Mesendoderm (in vitro differentiated cells): ENCODE measurements around the gene CCDC92B.
A peak's percentile ranks its signal among the peaks of the same experiment; 100 is the strongest.

Experiments
- DNase-seq: peaks from one replicate; pipeline ENCODE4 v3.0.0; 2013
- H2AK5ac ChIP-seq: 2 replicates; pipeline ENCODE4 v1.6.1; 2013; ENCODE audit warnings: low read length, inconsistent platforms
- H2BK120ac ChIP-seq: 2 replicates; pipeline ENCODE4 v1.6.1; 2013; ENCODE audit warnings: low read depth, mild to moderate bottlenecking, low read length, moderate library complexity, mixed read lengths
- H2BK15ac ChIP-seq: replicated peaks from 2 replicates; pipeline ENCODE4 v1.6.1; 2013; ENCODE audit warnings: low read depth, mild to moderate bottlenecking, moderate library complexity
- H2BK5ac ChIP-seq: 2 replicates; pipeline ENCODE4 v1.6.1; 2013; ENCODE audit warnings: low read length, inconsistent platforms
- H3K18ac ChIP-seq: 2 replicates; pipeline ENCODE4 v1.6.1; 2013; ENCODE audit warnings: mild to moderate bottlenecking, low read length, mixed read lengths
- H3K23ac ChIP-seq: one replicate; pipeline ENCODE4 v1.6.1; 2013; ENCODE audit warnings: low read length
- H3K27ac ChIP-seq: 2 replicates; pipeline ENCODE4 v1.5.1; 2013; ENCODE audit warnings: low read depth, mild to moderate bottlenecking, inconsistent platforms, low read length, moderate library complexity
- H3K27me3 ChIP-seq: 2 replicates; pipeline ENCODE4 v1.6.1; 2013; ENCODE audit warnings: low read length, control low read depth, mild to moderate bottlenecking, inconsistent platforms; ENCODE audit not compliant: insufficient read depth, poor library complexity
- H3K36me3 ChIP-seq: 2 replicates; pipeline ENCODE4 v1.6.1; 2013; ENCODE audit warnings: low read length, inconsistent platforms; ENCODE audit not compliant: control insufficient read depth, insufficient read depth
- H3K4ac ChIP-seq: one replicate; pipeline ENCODE4 v1.6.1; 2013; ENCODE audit warnings: low read depth, mild to moderate bottlenecking, low read length, moderate library complexity
- H3K4me1 ChIP-seq: 2 replicates; pipeline ENCODE4 v1.6.1; 2013; ENCODE audit warnings: low read depth, low read length, inconsistent platforms; ENCODE audit not compliant: control insufficient read depth
- H3K4me2 ChIP-seq: 2 replicates; pipeline ENCODE4 v1.6.1; 2013; ENCODE audit warnings: low read length
- H3K4me3 ChIP-seq: 2 replicates; pipeline ENCODE4 v1.5.1; 2013; ENCODE audit warnings: mild to moderate bottlenecking, low read length
- H3K56ac ChIP-seq: one replicate; pipeline ENCODE4 v1.6.1; 2013; ENCODE audit warnings: low read length
- H3K79me1 ChIP-seq: 2 replicates; pipeline ENCODE4 v1.6.1; 2013; ENCODE audit warnings: low read length, inconsistent platforms
- H3K79me2 ChIP-seq: 2 replicates; pipeline ENCODE4 v1.6.1; 2013; ENCODE audit warnings: mild to moderate bottlenecking, low read length; ENCODE audit not compliant: control insufficient read depth, insufficient read depth
- H3K9ac ChIP-seq: 2 replicates; pipeline ENCODE4 v1.6.1; 2013; ENCODE audit warnings: low read length, inconsistent platforms
- H4K5ac ChIP-seq: one replicate; pipeline ENCODE4 v1.6.1; 2013; ENCODE audit warnings: low read length
- H4K8ac ChIP-seq: one replicate; pipeline ENCODE4 v1.6.1; 2013; ENCODE audit warnings: low read depth, mild to moderate bottlenecking, control low read depth, low read length, moderate library complexity
- WGBS: extraction: QIAGEN DNeasy Blood & Tissue Kit; methylation state at CpG from one replicate; pipeline ENCODE4 v1.1.7; 2013; ENCODE audit warnings: low lambda C conversion rate, missing lambda C conversion rate; ENCODE audit not compliant: insufficient coverage; ENCODE audit errors: extremely low coverage; 5-methylcytosine and 5-hydroxymethylcytosine counted together

Gene CCDC92B

GRCh38 chr17:2718150-2718938, 31.1 kb downstream of the CCDC92B start:
- no peak overlapping the region for H3K4ac ChIP-seq
- H3K23ac ChIP-seq, result no peak overlapping the region
- no peak overlapping the region for H2BK120ac ChIP-seq
- no peak overlapping the region for H4K8ac ChIP-seq
- no peak overlapping the region for H2BK5ac ChIP-seq
- DNase-seq, result no peak
- no peak overlapping the region for H3K27ac ChIP-seq
- WGBS, result no CpG with 5 or more reads among the region's 13 CpGs
- H3K9ac ChIP-seq, result no peak overlapping the region
- no peak overlapping the region for H2AK5ac ChIP-seq
- H3K79me1 ChIP-seq, result no peaks in the 10 kb centered on the region
- no peak overlapping the region for H3K18ac ChIP-seq
- no peaks in the 10 kb centered on the region for H3K36me3 ChIP-seq
- H3K4me2 ChIP-seq, result no peak overlapping the region
- no peaks in the 10 kb centered on the region for H3K27me3 ChIP-seq
- H4K5ac ChIP-seq, result no peak overlapping the region
- H3K56ac ChIP-seq, result no peak overlapping the region
- no peak overlapping the region for H3K4me3 ChIP-seq
- peaks cover 2% of the 10 kb centered on the region for H3K4me1 ChIP-seq
- no peaks in the 10 kb centered on the region for H3K79me2 ChIP-seq
- no peak overlapping the region for H2BK15ac ChIP-seq

- Histone ChIP-seq H2BK15ac (no peak overlapping the region), H2BK5ac (no peak overlapping the region), H3K4me2 (no peak overlapping the region), H3K27me3 (no peaks in the 10 kb centered on the region), H3K56ac (no peak overlapping the region), H3K27ac (no peak overlapping the region), H2AK5ac (no peak overlapping the region), H4K5ac (no peak overlapping the region), H3K23ac (no peak overlapping the region), H3K4me3 (no peak overlapping the region), H3K18ac (no peak overlapping the region), H3K79me2 (no peaks in the 10 kb centered on the region), H3K4ac (no peak overlapping the region), H4K8ac (no peak overlapping the region), H3K79me1 (no peaks in the 10 kb centered on the region), H3K36me3 (no peaks in the 10 kb centered on the region), H2BK120ac (no peak overlapping the region), H3K4me1 (peaks cover 2% of the 10 kb centered on the region), H3K9ac (no peak overlapping the region)
- no CpG with 5 or more reads among the region's 5 CpGs for WGBS
- peak; percentile 95 for DNase-seq
Observed at GRCh38 chr17:2716649-2717048, 32.8 kb downstream of the CCDC92B start.

- H3K27me3 ChIP-seq, result no peaks in the 10 kb centered on the region
- no peak overlapping the region for H3K27ac ChIP-seq
- H4K5ac ChIP-seq, result no peak overlapping the region
- no peak overlapping the region for H4K8ac ChIP-seq
- no peak overlapping the region for H2BK120ac ChIP-seq
- no CpG with 5 or more reads among the region's 9 CpGs for WGBS
- no peak overlapping the region for H3K18ac ChIP-seq
- H2BK5ac ChIP-seq, result no peak overlapping the region
- H3K4me3 ChIP-seq, result no peak overlapping the region
- H3K4ac ChIP-seq, result no peak overlapping the region
- H2AK5ac ChIP-seq, result no peak overlapping the region
- no peak overlapping the region for H2BK15ac ChIP-seq
- peaks cover 20% of the 10 kb centered on the region for H3K79me2 ChIP-seq
- no peaks in the 10 kb centered on the region for H3K36me3 ChIP-seq
- no peak overlapping the region for H3K9ac ChIP-seq
- DNase-seq, result no peak
- no peak overlapping the region for H3K4me2 ChIP-seq
- peaks cover 7% of the 10 kb centered on the region for H3K79me1 ChIP-seq
- H3K23ac ChIP-seq, result no peak overlapping the region
- H3K56ac ChIP-seq, result no peak overlapping the region
- peaks cover 7% of the 10 kb centered on the region for H3K4me1 ChIP-seq
Observed at GRCh38 chr17:2713881-2714280, 35.6 kb downstream of the CCDC92B start.

- no peak overlapping the region for H3K23ac ChIP-seq
- H3K4ac ChIP-seq, result no peak overlapping the region
- H3K79me2 ChIP-seq, result peaks cover 33% of the 10 kb centered on the region
- no peak overlapping the region for H3K18ac ChIP-seq
- H3K4me2 ChIP-seq, result peak overlapping the region; percentile 54
- no peaks in the 10 kb centered on the region for H3K27me3 ChIP-seq
- H3K4me3 ChIP-seq, result no peak overlapping the region
- H3K36me3 ChIP-seq, result no peaks in the 10 kb centered on the region
- H2BK5ac ChIP-seq, result no peak overlapping the region
- no peak overlapping the region for H2BK15ac ChIP-seq
- H4K5ac ChIP-seq, result no peak overlapping the region
- H3K56ac ChIP-seq, result peak overlapping the region; percentile 88
- H2BK120ac ChIP-seq, result no peak overlapping the region
- no peak overlapping the region for H4K8ac ChIP-seq
- H2AK5ac ChIP-seq, result no peak overlapping the region
- peaks cover 10% of the 10 kb centered on the region for H3K79me1 ChIP-seq
- DNase-seq, result no peak
- no peak overlapping the region for H3K27ac ChIP-seq
- H3K4me1 ChIP-seq, result peaks cover 7% of the 10 kb centered on the region
- WGBS, result no CpG with 5 or more reads among the region's 36 CpGs
- peak overlapping the region; percentile 72 for H3K9ac ChIP-seq
Observed at GRCh38 chr17:2712300-2713043, 37.0 kb downstream of the CCDC92B start.

GRCh38 chr17:2711608-2712299, 37.7 kb downstream of the CCDC92B start, which contains the start of gene CLUH:
TSS of gene CLUH (minus strand) at chr17:2711764. CDS start at chr17:2711661, 103 bp downstream.
- peak within 1 kb of the TSS; percentile 45 for H2AK5ac ChIP-seq
- peak within 1 kb of the TSS; percentile 72 for H3K9ac ChIP-seq
- H2BK15ac ChIP-seq, result no peak within 1 kb of the TSS
- WGBS, result no CpG with 5 or more reads among the region's 76 CpGs
- peak within 1 kb of the TSS; percentile 46 for H3K4ac ChIP-seq
- H3K18ac ChIP-seq, result no peak within 1 kb of the TSS
- peaks cover 5% of the 10 kb centered on the region for H3K4me1 ChIP-seq
- H4K5ac ChIP-seq, result no peak within 1 kb of the TSS
- no peaks in the 10 kb centered on the region for H3K36me3 ChIP-seq
- peaks cover 10% of the 10 kb centered on the region for H3K79me1 ChIP-seq
- H3K27me3 ChIP-seq, result no peaks in the 10 kb centered on the region
- H3K4me2 ChIP-seq, result peak within 1 kb of the TSS; percentile 84
- peak within 1 kb of the TSS; percentile 89 for H3K23ac ChIP-seq
- peak within 1 kb of the TSS; percentile 88 for H3K56ac ChIP-seq
- H2BK5ac ChIP-seq, result no peak within 1 kb of the TSS
- H3K79me2 ChIP-seq, result peaks cover 40% of the 10 kb centered on the region
- H3K4me3 ChIP-seq, result peak within 1 kb of the TSS; percentile 50
- DNase-seq, result peak; percentile 90
- no peak within 1 kb of the TSS for H3K27ac ChIP-seq
- H2BK120ac ChIP-seq, result no peak within 1 kb of the TSS
- H4K8ac ChIP-seq, result no peak within 1 kb of the TSS
